Osteoblast (primary cell): ENCODE results near the gene RARRES1. TPM values are rescaled to one million over a fixed set of nuclear protein-coding genes. Genes with fewer than 3 reads are reported as not detected.

Experiments used
- DNase-seq: peaks from one replicate; pipeline ENCODE4 v3.0.0; 2011; ENCODE audit warnings: low spot score, mixed read lengths; ENCODE audit not compliant: insufficient read length; ENCODE audit errors: missing footprints
- H2AFZ ChIP-seq: 2 replicates; pipeline ENCODE4 v1.6.0; 2011; ENCODE audit warnings: mild to moderate bottlenecking, low read length
- H3K27ac ChIP-seq: 2 replicates; pipeline ENCODE4 v1.5.1; 2011; ENCODE audit warnings: mild to moderate bottlenecking, low read depth, low read length, moderate library complexity
- H3K27me3 ChIP-seq: 2 replicates; pipeline ENCODE4 v1.6.0; 2012; ENCODE audit warnings: mild to moderate bottlenecking, control low read depth, inconsistent platforms, low read length, moderate library complexity; ENCODE audit not compliant: insufficient read depth
- H3K36me3 ChIP-seq: 2 replicates; pipeline ENCODE4 v1.5.1; 2011; ENCODE audit warnings: mild to moderate bottlenecking, low read length, control low read depth, moderate library complexity; ENCODE audit not compliant: insufficient read depth
- H3K4me1 ChIP-seq: 2 replicates; pipeline ENCODE4 v1.5.1; 2011; ENCODE audit warnings: mild to moderate bottlenecking, low read length, control low read depth, moderate library complexity; ENCODE audit not compliant: insufficient read depth
- H3K4me2 ChIP-seq: 2 replicates; pipeline ENCODE4 v1.6.0; 2011; ENCODE audit warnings: mild to moderate bottlenecking, low read length; ENCODE audit not compliant: insufficient read depth
- H3K4me3 ChIP-seq: fragments of 200-600 bp; sonication (generic); 3 replicates; pipeline ENCODE4 v1.5.1; 2012; ENCODE audit warnings: mild to moderate bottlenecking, low read length, inconsistent platforms; ENCODE audit not compliant: insufficient read depth
- H3K79me2 ChIP-seq: 2 replicates; pipeline ENCODE4 v1.6.0; 2012; ENCODE audit warnings: mild to moderate bottlenecking, low read length, control low read depth, inconsistent platforms; ENCODE audit not compliant: insufficient read depth
- H3K9me3 ChIP-seq: 2 replicates; pipeline ENCODE4 v1.5.1; 2011; ENCODE audit warnings: low read depth, low read length, control low read depth
- H4K20me1 ChIP-seq: 2 replicates; pipeline ENCODE4 v1.6.0; 2012; ENCODE audit warnings: mild to moderate bottlenecking, low read length, control low read depth; ENCODE audit not compliant: insufficient read depth
- CTCF ChIP-seq: IDR thresholded peaks from 2 replicates; pipeline ENCODE4 v1.5.1; 2011; ENCODE audit warnings: mild to moderate bottlenecking, low read depth, low read length, moderate library complexity; ENCODE audit errors: extremely low read depth
- total RNA-seq: library from RNA; depleted of rRNA; stranded (reverse); fragments of >200 nt; gene quantifications from 2 replicates; pipeline ENCODE4 v1.2.3, GENCODE V29; 2012

RARRES1 gene
- total RNA-seq, 1 donor = 19.5 TPM

DNA sequence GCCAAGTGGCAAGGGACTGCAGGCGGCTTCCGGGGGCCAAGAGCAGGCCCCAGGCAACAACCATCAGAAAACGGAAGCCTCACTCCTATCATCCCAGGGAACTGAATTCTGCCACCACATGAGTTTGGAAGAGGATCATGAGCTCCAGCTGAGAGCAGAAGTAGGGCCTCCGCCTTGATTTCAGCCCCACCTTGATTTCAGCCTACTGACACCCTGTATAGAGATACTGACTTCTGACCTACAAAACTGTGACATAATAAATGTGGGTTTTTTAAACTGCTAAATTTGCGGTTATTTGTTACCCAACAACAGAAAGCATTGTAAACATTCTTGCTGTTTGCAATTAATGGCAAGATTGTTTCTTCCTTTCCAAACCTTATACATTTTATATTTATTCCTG is 21.6 kb upstream of the RARRES1 start:
- H3K27ac ChIP-seq = no peak overlapping the region
- no peak for TF ChIP-seq CTCF
- no peaks in the 10 kb centered on the region for H3K79me2 ChIP-seq
- H3K36me3 ChIP-seq = peaks cover 8% of the 10 kb centered on the region
- no peaks in the 10 kb centered on the region for H3K27me3 ChIP-seq
- no peak overlapping the region for H3K4me2 ChIP-seq
- H4K20me1 ChIP-seq = no peaks in the 10 kb centered on the region
- H3K9me3 ChIP-seq = no peaks in the 10 kb centered on the region
- H3K4me3 ChIP-seq = no peak overlapping the region
- H3K4me1 ChIP-seq = no peaks in the 10 kb centered on the region
- no peak overlapping the region for H2AFZ ChIP-seq
- DNase-seq = no peak

DNA sequence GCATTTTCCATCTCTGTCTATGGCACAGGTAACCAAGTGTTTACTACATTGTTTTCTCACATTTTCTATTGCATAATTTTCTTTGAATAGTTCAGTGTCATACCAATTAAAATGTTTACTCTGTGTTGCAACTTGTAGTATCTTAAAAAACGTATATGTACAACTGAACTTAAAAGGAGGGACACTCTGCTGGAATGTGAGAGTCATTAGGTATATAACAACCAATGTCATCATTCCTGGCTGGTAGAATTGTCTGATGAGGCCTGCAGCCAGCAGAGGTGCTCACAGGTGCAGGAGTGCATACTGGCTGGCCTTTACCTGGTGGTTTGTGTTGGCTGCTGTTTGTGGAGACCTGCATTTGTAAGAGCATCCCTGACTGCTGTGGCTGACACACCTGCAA is 19.1 kb upstream of the RARRES1 start:
- Histone ChIP-seq H3K27ac (no peak overlapping the region), H3K36me3 (peaks cover 21% of the 10 kb centered on the region), H3K79me2 (no peaks in the 10 kb centered on the region), H3K4me2 (no peak overlapping the region), H3K4me3 (no peak overlapping the region), H4K20me1 (no peaks in the 10 kb centered on the region), H2AFZ (no peak overlapping the region), H3K4me1 (peaks cover 14% of the 10 kb centered on the region), H3K27me3 (no peaks in the 10 kb centered on the region), H3K9me3 (no peaks in the 10 kb centered on the region)
- no peak for TF ChIP-seq CTCF
- no peak for DNase-seq

- Histone ChIP-seq H3K9me3 (no peaks in the 10 kb centered on the region), H3K27me3 (no peaks in the 10 kb centered on the region), H3K4me3 (no peak overlapping the region), H3K79me2 (no peaks in the 10 kb centered on the region), H3K27ac (no peak overlapping the region), H3K36me3 (peaks cover 27% of the 10 kb centered on the region), H4K20me1 (no peaks in the 10 kb centered on the region), H3K4me1 (peaks cover 15% of the 10 kb centered on the region), H2AFZ (no peak overlapping the region), H3K4me2 (no peak overlapping the region)
- TF ChIP-seq CTCF = no peak
- no peak for DNase-seq
Measured at GRCh38 chr3:158750016-158750415, 17.8 kb upstream of the RARRES1 start.

- no peak for TF ChIP-seq CTCF
- H3K79me2 ChIP-seq = no peaks in the 10 kb centered on the region
- no peak overlapping the region for H3K4me3 ChIP-seq
- no peak overlapping the region for H2AFZ ChIP-seq
- H3K4me1 ChIP-seq = peaks cover 15% of the 10 kb centered on the region
- no peaks in the 10 kb centered on the region for H3K9me3 ChIP-seq
- H3K36me3 ChIP-seq = peaks cover 32% of the 10 kb centered on the region
- DNase-seq = no peak
- no peak overlapping the region for H3K4me2 ChIP-seq
- no peaks in the 10 kb centered on the region for H4K20me1 ChIP-seq
- H3K27me3 ChIP-seq = no peaks in the 10 kb centered on the region
- no peak overlapping the region for H3K27ac ChIP-seq
Measured at GRCh38 chr3:158749526-158749925, 17.3 kb upstream of the RARRES1 start.
